Endodermal cell (in vitro differentiated cells): ENCODE measurements around the gene ZBTB7C. TPM values are rescaled to one million over a fixed set of nuclear protein-coding genes. Genes with fewer than 3 reads are reported as not detected.

Source experiments
- DNase-seq: peaks from one replicate; pipeline ENCODE4 v3.0.0-alpha.2; 2017
- H3K27ac ChIP-seq: 2 replicates; pipeline ENCODE4 v1.5.1; 2013; ENCODE audit warnings: mild to moderate bottlenecking, low read depth, low read length, moderate library complexity
- H3K27me3 ChIP-seq: 2 replicates; pipeline ENCODE4 v1.6.1; 2013; ENCODE audit warnings: mild to moderate bottlenecking, low read length, moderate library complexity; ENCODE audit not compliant: insufficient read depth, control insufficient read depth, poor library complexity, severe bottlenecking
- H3K36me3 ChIP-seq: 2 replicates; pipeline ENCODE4 v1.7.0; 2013; ENCODE audit warnings: mild to moderate bottlenecking, low read length, moderate library complexity; ENCODE audit not compliant: control insufficient read depth, insufficient read depth
- H3K4me1 ChIP-seq: one replicate; pipeline ENCODE4 v1.7.0; 2013; ENCODE audit warnings: low read length; ENCODE audit not compliant: control insufficient read depth, insufficient read depth
- H3K4me3 ChIP-seq: 2 replicates; pipeline ENCODE4 v1.5.1; 2013; ENCODE audit warnings: mild to moderate bottlenecking, low read length, moderate library complexity
- H3K9ac ChIP-seq: 2 replicates; pipeline ENCODE4 v1.6.1; 2013; ENCODE audit warnings: mild to moderate bottlenecking, low read length, moderate library complexity; ENCODE audit not compliant: poor library complexity, severe bottlenecking; ENCODE audit errors: extremely low read depth
- H3K9me3 ChIP-seq: 2 replicates; pipeline ENCODE4 v1.6.1; 2013; ENCODE audit warnings: mild to moderate bottlenecking, low read length, moderate library complexity; ENCODE audit not compliant: control insufficient read depth
- H3K27ac Mint-ChIP-seq: 2 replicates; pipeline ENCODE4 v1.8.0; 2020; ENCODE audit warnings: mixed read lengths
- H3K27me3 Mint-ChIP-seq: 2 replicates; pipeline ENCODE4 v1.8.0; 2021; ENCODE audit warnings: mild to moderate bottlenecking, mixed read lengths; ENCODE audit not compliant: insufficient read depth
- H3K36me3 Mint-ChIP-seq: 2 replicates; pipeline ENCODE4 v1.8.0; 2020; ENCODE audit warnings: low read depth, mixed read lengths
- H3K4me1 Mint-ChIP-seq: 2 replicates; pipeline ENCODE4 v1.8.0; 2020; ENCODE audit warnings: mixed read lengths
- H3K4me3 Mint-ChIP-seq: 2 replicates; pipeline ENCODE4 v1.8.0; 2020; ENCODE audit warnings: mild to moderate bottlenecking, moderate library complexity, mixed read lengths
- H3K9me3 Mint-ChIP-seq: 2 replicates; pipeline ENCODE4 v1.8.0; 2020; ENCODE audit warnings: mild to moderate bottlenecking, mixed read lengths
- WGBS, 2 experiments: methylation state at CpG; one replicate each; pipeline versions ENCODE4 v1.1.5 to v1.1.7; 2013; ENCODE audit warnings: missing lambda C conversion rate in 2 of 2, mixed read lengths in 1 of 2; ENCODE audit not compliant: insufficient coverage in 1 of 2, insufficient read length in 1 of 2; 5-methylcytosine and 5-hydroxymethylcytosine counted together
- total RNA-seq, 2 donors: library from RNA; stranded (reverse); fragmentation: NEBNext Ultra II Directional in 1 of 2; extraction: Animal tissue kit (Norgen Biotek cat#: 25700) in 1 of 2; gene quantifications; 2 replicates in 1 of 2; 3 replicates in 1 of 2; pipeline ENCODE4 v1.2.1, GENCODE V29; 2021
- TF ChIP-seq, protein P1 (sequence below): fragments of 200-600 bp; sonication (generic); conservative IDR thresholded peaks from 2 replicates; pipeline ENCODE4 v1.5.0; 2021; ENCODE audit warnings: antibody characterized with exemption, mild to moderate bottlenecking

Gene ZBTB7C
- total RNA-seq, 2 donors from 2014 or later, result 0.31 to 0.62 TPM

DNA sequence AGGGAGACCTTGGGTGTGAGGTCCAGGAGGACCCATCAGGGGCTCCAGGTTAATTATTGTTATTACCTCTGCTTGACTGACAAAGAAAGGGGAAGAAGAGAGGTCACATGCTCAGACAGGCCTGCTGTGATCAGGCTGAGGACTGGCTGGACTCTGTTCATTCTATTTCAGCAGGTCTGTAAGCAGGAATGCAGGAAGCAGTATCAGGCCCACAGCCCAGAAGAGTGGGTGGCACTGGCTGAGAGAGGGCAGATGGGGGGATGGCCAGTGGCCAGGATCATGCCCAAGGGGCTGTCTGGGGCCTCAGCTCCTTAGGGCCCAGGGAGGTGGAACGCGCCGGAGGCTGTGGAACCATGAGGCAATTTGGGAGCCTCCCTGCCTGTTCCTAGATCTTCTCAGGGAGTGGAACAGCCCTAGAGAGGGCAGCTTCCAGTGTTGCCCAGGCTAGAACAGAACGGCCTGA, 43.7 kb upstream of the ZBTB7C start:
- Histone ChIP-seq H3K36me3 (no peaks in the 10 kb centered on the region), H3K9me3 (no peaks in the 10 kb centered on the region), H3K4me1 (no peaks in the 10 kb centered on the region), H3K27me3 (peaks cover 4% of the 10 kb centered on the region), H3K4me3 (no peak overlapping the region), H3K27ac (no peak overlapping the region), H3K9ac (no peak overlapping the region)
- Mint-ChIP-seq H3K36me3 (no peaks in the 10 kb centered on the region), H3K4me1 (peaks cover 5% of the 10 kb centered on the region), H3K9me3 (no peaks in the 10 kb centered on the region), H3K4me3 (no peak overlapping the region), H3K27ac (no peak overlapping the region), H3K27me3 (peaks cover 25% of the 10 kb centered on the region)
- whole genome bisulfite sequencing, 2 experiments, result 90 to 92% methylated on average over 2 to 4 of the region's 4 CpGs
- DNase-seq, result no peak
- TF ChIP-seq, protein P1, sequence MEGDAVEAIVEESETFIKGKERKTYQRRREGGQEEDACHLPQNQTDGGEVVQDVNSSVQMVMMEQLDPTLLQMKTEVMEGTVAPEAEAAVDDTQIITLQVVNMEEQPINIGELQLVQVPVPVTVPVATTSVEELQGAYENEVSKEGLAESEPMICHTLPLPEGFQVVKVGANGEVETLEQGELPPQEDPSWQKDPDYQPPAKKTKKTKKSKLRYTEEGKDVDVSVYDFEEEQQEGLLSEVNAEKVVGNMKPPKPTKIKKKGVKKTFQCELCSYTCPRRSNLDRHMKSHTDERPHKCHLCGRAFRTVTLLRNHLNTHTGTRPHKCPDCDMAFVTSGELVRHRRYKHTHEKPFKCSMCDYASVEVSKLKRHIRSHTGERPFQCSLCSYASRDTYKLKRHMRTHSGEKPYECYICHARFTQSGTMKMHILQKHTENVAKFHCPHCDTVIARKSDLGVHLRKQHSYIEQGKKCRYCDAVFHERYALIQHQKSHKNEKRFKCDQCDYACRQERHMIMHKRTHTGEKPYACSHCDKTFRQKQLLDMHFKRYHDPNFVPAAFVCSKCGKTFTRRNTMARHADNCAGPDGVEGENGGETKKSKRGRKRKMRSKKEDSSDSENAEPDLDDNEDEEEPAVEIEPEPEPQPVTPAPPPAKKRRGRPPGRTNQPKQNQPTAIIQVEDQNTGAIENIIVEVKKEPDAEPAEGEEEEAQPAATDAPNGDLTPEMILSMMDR, result no peak

DNA sequence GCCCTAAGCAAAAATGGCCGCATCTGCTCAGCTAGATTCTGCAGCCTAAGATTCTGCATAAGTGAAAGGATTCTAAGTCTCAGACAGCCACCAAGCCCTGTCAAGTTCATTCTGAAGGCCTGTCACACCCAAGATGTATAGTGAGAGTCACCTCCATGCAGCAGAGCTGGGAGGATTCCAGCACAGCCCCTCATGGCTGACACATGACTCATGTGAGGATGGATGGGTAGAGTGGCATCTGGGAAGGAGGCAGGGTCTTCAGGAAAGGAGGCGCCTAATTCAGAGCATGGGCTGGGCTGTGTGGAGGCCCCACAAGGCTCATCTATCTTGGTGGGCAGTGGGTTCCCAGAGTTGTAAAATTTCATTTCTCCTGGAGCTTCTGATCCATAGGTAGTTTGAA, 41.5 kb upstream of the ZBTB7C start:
- Mint-ChIP-seq H3K27ac (no peak overlapping the region), H3K4me1 (peaks cover 5% of the 10 kb centered on the region), H3K4me3 (no peak overlapping the region), H3K27me3 (peaks cover 18% of the 10 kb centered on the region), H3K36me3 (no peaks in the 10 kb centered on the region), H3K9me3 (no peaks in the 10 kb centered on the region)
- WGBS, 2 experiments, result 88 to 92% methylated on average over 2 of the region's 2 CpGs
- no peaks in the 10 kb centered on the region for H3K4me1 ChIP-seq
- TF ChIP-seq, protein P1, result no peak
- H3K36me3 ChIP-seq, result no peaks in the 10 kb centered on the region
- no peak for DNase-seq
- H3K9ac ChIP-seq, result no peak overlapping the region
- H3K4me3 ChIP-seq, result no peak overlapping the region
- peaks cover 4% of the 10 kb centered on the region for H3K27me3 ChIP-seq
- H3K9me3 ChIP-seq, result no peaks in the 10 kb centered on the region
- no peak overlapping the region for H3K27ac ChIP-seq

DNA sequence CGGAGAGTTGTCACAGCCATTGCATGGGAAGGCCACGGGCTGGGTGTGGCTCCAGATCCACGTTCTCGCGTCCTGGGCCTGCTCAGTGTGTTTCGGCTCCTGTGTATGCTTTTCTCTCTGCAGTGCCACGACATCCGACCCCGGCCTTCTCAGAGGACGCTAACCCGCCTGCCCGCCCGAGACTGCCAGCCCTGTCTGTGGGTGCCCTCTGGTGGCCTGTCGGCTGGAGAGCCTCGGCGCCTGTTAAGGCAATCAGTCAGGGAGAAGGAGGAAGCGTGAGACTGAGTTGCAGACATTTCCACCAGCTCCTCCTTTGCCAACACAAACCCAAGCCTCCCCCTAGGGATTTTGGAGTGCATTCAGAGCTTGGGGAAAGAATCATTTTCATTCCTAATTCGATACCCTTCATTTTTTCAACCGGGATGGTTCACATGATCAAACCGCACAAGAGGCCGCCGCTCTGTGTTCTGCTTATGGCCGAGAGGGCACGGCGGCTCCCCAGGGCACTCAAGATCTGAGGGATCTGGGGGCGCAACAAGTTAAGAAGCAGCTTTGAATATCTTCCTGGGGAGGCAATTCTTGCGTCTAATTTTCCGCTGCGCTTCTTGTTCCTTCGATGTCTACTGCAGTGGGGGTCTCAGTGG, 37.5 kb upstream of the ZBTB7C start:
- no peak overlapping the region for H3K9ac ChIP-seq

More for the DNA sequence above, 37.5 kb upstream of the ZBTB7C start:
- TF ChIP-seq, protein P1, result peak; percentile 93
- H3K27me3 Mint-ChIP-seq, result peaks cover 18% of the 10 kb centered on the region
- H3K27ac Mint-ChIP-seq, result no peak overlapping the region
- no peaks in the 10 kb centered on the region for H3K9me3 Mint-ChIP-seq
- Histone ChIP-seq H3K4me3 (no peak overlapping the region), H3K36me3 (no peaks in the 10 kb centered on the region), H3K9me3 (no peaks in the 10 kb centered on the region), H3K27ac (no peak overlapping the region), H3K27me3 (peaks cover 4% of the 10 kb centered on the region), H3K4me1 (no peaks in the 10 kb centered on the region)
- H3K36me3 Mint-ChIP-seq, result no peaks in the 10 kb centered on the region
- H3K4me1 Mint-ChIP-seq, result peaks cover 7% of the 10 kb centered on the region
- WGBS, 2 experiments, result 47 to 60% methylated on average over 15 to 29 of the region's 30 CpGs
- peak; percentile 97 for DNase-seq
- H3K4me3 Mint-ChIP-seq, result no peak overlapping the region
